ENCODE data around the gene CHRDL1.

Gene CHRDL1

GRCh38 chrX:110646386-110646785, 149.2 kb downstream of the CHRDL1 start:
- DNase-seq: no peak

Measured in activated CD8-positive, alpha-beta memory T cell treated with anti-CD3 and anti-CD28 coated beads, Interleukin-2, amount 50 U/mL, for 48 hours (primary cell).